Fibroblast of pulmonary artery (primary cell): Measurements from ENCODE around the gene MSI2.

Source experiments
- DNase-seq: peaks from one replicate; pipeline ENCODE4 v3.0.0-alpha.2; 2010; ENCODE audit warnings: low read depth
- H3K4me3 ChIP-seq: replicated peaks from 2 replicates; pipeline ENCODE4 v1.5.1; 2011; ENCODE audit warnings: low read depth, mild to moderate bottlenecking, control low read depth, low read length, moderate library complexity
- CTCF ChIP-seq: IDR thresholded peaks from 2 replicates; pipeline ENCODE4 v1.5.1; 2011; ENCODE audit warnings: mild to moderate bottlenecking, control low read depth, low read length, inconsistent platforms; ENCODE audit errors: missing control alignments

MSI2 gene

GRCh38 chr17:57522042-57523005, 266.0 kb downstream of the MSI2 start:
- H3K4me3 ChIP-seq: no peak overlapping the region
- DNase-seq: no peak
- no peak for TF ChIP-seq CTCF

- peak; percentile 24 for DNase-seq
- no peak for TF ChIP-seq CTCF
Measured at GRCh38 chr17:57523926-57524632, 267.8 kb downstream of the MSI2 start.

GRCh38 chr17:57524839-57525568, 268.7 kb downstream of the MSI2 start:
- DNase-seq: no peak
- H3K4me3 ChIP-seq: no peak overlapping the region
- TF ChIP-seq CTCF: no peak

More at GRCh38 chr17:57523926-57524632, 267.8 kb downstream of the MSI2 start:
- no peak overlapping the region for H3K4me3 ChIP-seq

GRCh38 chr17:57527221-57528057, 271.1 kb downstream of the MSI2 start:
- DNase-seq: no peak
- TF ChIP-seq CTCF: no peak
- H3K4me3 ChIP-seq: no peak overlapping the region

- no peak for DNase-seq
- H3K4me3 ChIP-seq: no peak overlapping the region
- TF ChIP-seq CTCF: no peak
Measured at GRCh38 chr17:57528058-57528451, 271.7 kb downstream of the MSI2 start.

GRCh38 chr17:57530026-57530425, 273.7 kb downstream of the MSI2 start:
- H3K4me3 ChIP-seq: no peak overlapping the region
- DNase-seq: no peak
- no peak for TF ChIP-seq CTCF
